Sigmoid colon (tissue), 7 donors: ENCODE measurements around the gene EIF2S3. TPM values are rescaled to one million over a fixed set of nuclear protein-coding genes. Genes with fewer than 3 reads are reported as not detected.
A peak's percentile ranks its signal among the peaks of the same experiment; 100 is the strongest.

Source experiments
- DNase-seq: peaks from one replicate; pipeline ENCODE4 v3.0.0-alpha.2; 2019
- H3K27ac ChIP-seq, 4 donors: fragments of 200-600 bp; sonication (generic); one replicate each; pipeline ENCODE4 v1.5.1; 2016 to 2019; ENCODE audit warnings: mild to moderate bottlenecking in 1 of 4
- H3K27me3 ChIP-seq, 3 donors: fragments of 200-600 bp; sonication (generic); one replicate each; pipeline ENCODE4 v1.5.1; 2019; ENCODE audit warnings: mild to moderate bottlenecking in 1 of 3
- H3K36me3 ChIP-seq, 4 donors: fragments of 200-600 bp; sonication (generic); one replicate each; pipeline ENCODE4 v1.5.1; 2016 to 2019
- H3K4me1 ChIP-seq, 4 donors: fragments of 200-600 bp; sonication (generic); one replicate each; pipeline ENCODE4 v1.5.1; 2017 to 2019
- H3K4me3 ChIP-seq, 4 donors: fragments of 200-600 bp; sonication (generic); one replicate each; pipeline ENCODE4 v1.5.1; 2017 to 2019; ENCODE audit warnings: mild to moderate bottlenecking in 2 of 4, moderate library complexity in 1 of 4
- H3K9me3 ChIP-seq, 4 donors: fragments of 200-600 bp in 3 of 4; sonication (generic) in 3 of 4; one replicate each; pipeline versions ENCODE4 v1.5.1 to v1.6.1; 2013 to 2019
- EP300 ChIP-seq, 4 donors: sonication (generic); formaldehyde crosslinking; IDR thresholded peaks; one replicate each; pipeline ENCODE4 v1.6.1; 2017; ENCODE audit warnings: antibody characterized with exemption in 4 of 4
- POLR2A ChIP-seq, 2 donors: fragments of 450-650 bp; IDR thresholded peaks; one replicate each; pipeline ENCODE4 v1.6.1; 2016; ENCODE audit warnings: antibody characterized with exemption in 2 of 2, mild to moderate bottlenecking in 2 of 2, moderate library complexity in 2 of 2
- POLR2AphosphoS5 ChIP-seq, 4 donors: sonication (generic); formaldehyde crosslinking; IDR thresholded peaks; one replicate each; pipeline ENCODE4 v1.6.1; 2017; ENCODE audit warnings: antibody characterized with exemption in 4 of 4
- WGBS, 2 donors: extraction: QIAGEN DNeasy Blood & Tissue Kit; methylation state at CpG; one replicate each; pipeline ENCODE4 v1.1.7; 2013; 5-methylcytosine and 5-hydroxymethylcytosine counted together
- intact Hi-C: fragments of 100-400 bp; cut with DNase I; formaldehyde crosslinking; loops from one replicate; pipeline ENCODE4 v1.15.1; 2023
- polyA plus RNA-seq, 3 donors: library from polyadenylated mRNA; stranded (reverse); fragments of 200-250 nt; gene quantifications; one replicate each; pipeline ENCODE4 v1.2.3, GENCODE V29; 2013
- total RNA-seq, 4 donors: library from RNA; depleted of rRNA; stranded (reverse); fragments of >200 nt; gene quantifications; one replicate each; pipeline ENCODE4 v1.1.0, GENCODE V29; 2016
- TF ChIP-seq, protein P1 (sequence below), 4 experiments: fragments of 450-650 bp in 3 of 4; fragments of 200-600 bp in 1 of 4; IDR thresholded peaks; one replicate each; pipeline ENCODE4 v1.5.1; 2016 to 2019; ENCODE audit warnings: antibody characterized with exemption in 4 of 4, mild to moderate bottlenecking in 3 of 4, moderate library complexity in 2 of 4
- donor health status: healthy with polysubstance abuse.
- donor health status: Bipolar disorder and iron deficiency.
- donor health status: healthy.

EIF2S3 gene
- total and polyA plus RNA-seq, 7 donors = 73.5 to 222 (median 134) TPM

GRCh38 chrX:24110069-24110468 lies 55.3 kb downstream of the EIF2S3 start:
- TF ChIP-seq EP300 (IDR thresholded peaks at IDR 0.05) (no peak), POLR2AphosphoS5 (IDR thresholded peaks at IDR 0.05) (no peak), POLR2A (IDR thresholded peaks at IDR 0.05) (no peak)
- TF ChIP-seq, protein P1, sequence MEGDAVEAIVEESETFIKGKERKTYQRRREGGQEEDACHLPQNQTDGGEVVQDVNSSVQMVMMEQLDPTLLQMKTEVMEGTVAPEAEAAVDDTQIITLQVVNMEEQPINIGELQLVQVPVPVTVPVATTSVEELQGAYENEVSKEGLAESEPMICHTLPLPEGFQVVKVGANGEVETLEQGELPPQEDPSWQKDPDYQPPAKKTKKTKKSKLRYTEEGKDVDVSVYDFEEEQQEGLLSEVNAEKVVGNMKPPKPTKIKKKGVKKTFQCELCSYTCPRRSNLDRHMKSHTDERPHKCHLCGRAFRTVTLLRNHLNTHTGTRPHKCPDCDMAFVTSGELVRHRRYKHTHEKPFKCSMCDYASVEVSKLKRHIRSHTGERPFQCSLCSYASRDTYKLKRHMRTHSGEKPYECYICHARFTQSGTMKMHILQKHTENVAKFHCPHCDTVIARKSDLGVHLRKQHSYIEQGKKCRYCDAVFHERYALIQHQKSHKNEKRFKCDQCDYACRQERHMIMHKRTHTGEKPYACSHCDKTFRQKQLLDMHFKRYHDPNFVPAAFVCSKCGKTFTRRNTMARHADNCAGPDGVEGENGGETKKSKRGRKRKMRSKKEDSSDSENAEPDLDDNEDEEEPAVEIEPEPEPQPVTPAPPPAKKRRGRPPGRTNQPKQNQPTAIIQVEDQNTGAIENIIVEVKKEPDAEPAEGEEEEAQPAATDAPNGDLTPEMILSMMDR (IDR thresholded peaks at IDR 0.05) = no peak
- Histone ChIP-seq H3K4me1 (peaks cover 0 to 17% (median 0%) of the 10 kb centered on the region in 4 donors), H3K9me3 (no peaks in the 10 kb centered on the region), H3K4me3 (no peak overlapping the region), H3K36me3 (no peaks in the 10 kb centered on the region), H3K27me3 (no peaks in the 10 kb centered on the region), H3K27ac (peak overlapping the region in 1 of 4 donors; percentile 28)
- intact Hi-C loops = no loop called here
- WGBS, 2 donors = 82 to 88% methylated on average over 2 of the region's 2 CpGs
- no peak for DNase-seq

DNA sequence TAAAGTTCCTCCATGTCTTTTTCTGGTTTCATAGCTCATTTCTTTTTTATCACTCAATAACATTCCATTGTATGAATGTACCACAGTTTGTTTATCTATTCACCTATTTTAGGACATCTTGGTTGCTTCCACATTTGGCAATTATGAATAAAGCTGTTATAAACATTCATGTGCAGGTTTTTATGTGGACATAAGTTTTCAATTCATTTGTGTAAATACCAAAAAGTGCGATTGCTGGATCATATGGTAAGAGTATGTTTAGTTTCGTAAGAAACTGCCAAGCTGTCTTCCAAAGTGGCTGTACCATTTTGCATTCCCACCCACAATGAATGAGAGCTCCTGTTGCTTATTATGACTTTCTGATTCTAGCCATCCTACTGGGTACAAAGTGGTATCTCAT lies 58.4 kb downstream of the EIF2S3 start:
- no peak for DNase-seq
- Histone ChIP-seq H3K4me3 (no peak overlapping the region), H3K27me3 (no peaks in the 10 kb centered on the region), H3K9me3 (no peaks in the 10 kb centered on the region), H3K4me1 (peaks cover 0 to 31% (median 6%) of the 10 kb centered on the region in 4 donors), H3K36me3 (no peaks in the 10 kb centered on the region), H3K27ac (peak overlapping the region in 2 of 4 donors; percentile 10 to 44)
- no peak for TF ChIP-seq EP300 (IDR thresholded peaks at IDR 0.05)
- TF ChIP-seq POLR2AphosphoS5 (IDR thresholded peaks at IDR 0.05) = peak in 1 of 4 donors; percentile 29
- intact Hi-C loops = no loop called here
- 85 to 89% methylated on average over 2 of the region's 2 CpGs for WGBS, 2 donors

- WGBS, 2 donors = 8 to 61% methylated on average over 3 of the region's 3 CpGs
- Histone ChIP-seq H3K27me3 (no peaks in the 10 kb centered on the region), H3K4me3 (peak overlapping the region in 2 of 4 donors; percentile 11 to 19), H3K4me1 (peaks cover 0 to 28% (median 6%) of the 10 kb centered on the region in 4 donors), H3K27ac (peak overlapping the region; percentile 22 to 78 (median 70)), H3K9me3 (no peaks in the 10 kb centered on the region), H3K36me3 (no peaks in the 10 kb centered on the region)
- DNase-seq = peak; percentile 71
- intact Hi-C loops = no loop called here
- TF ChIP-seq, protein P1 (IDR thresholded peaks at IDR 0.05) = no peak
- TF ChIP-seq POLR2AphosphoS5 (IDR thresholded peaks at IDR 0.05) = peak in 1 of 4 donors; percentile 23
These were observed 62.5 kb downstream of the EIF2S3 start for GRCh38 chrX:24117258-24117657.

- Histone ChIP-seq H3K36me3 (no peaks in the 10 kb centered on the region), H3K27ac (no peak overlapping the region), H3K4me1 (peaks cover 0 to 12% (median 0%) of the 10 kb centered on the region in 4 donors), H3K27me3 (no peaks in the 10 kb centered on the region), H3K4me3 (no peak overlapping the region), H3K9me3 (no peaks in the 10 kb centered on the region)
- TF ChIP-seq, protein P1 (IDR thresholded peaks at IDR 0.05) = no peak
- TF ChIP-seq EP300 (IDR thresholded peaks at IDR 0.05) = no peak
- TF ChIP-seq POLR2AphosphoS5 (IDR thresholded peaks at IDR 0.05) = no peak
- no peak for TF ChIP-seq POLR2A (IDR thresholded peaks at IDR 0.05)
- no peak for DNase-seq
- WGBS, 2 donors = 14 to 64% methylated on average over 4 of the region's 4 CpGs
- intact Hi-C loops = no loop called here
These were observed 69.6 kb downstream of the EIF2S3 start for GRCh38 chrX:24124244-24124799.

DNA sequence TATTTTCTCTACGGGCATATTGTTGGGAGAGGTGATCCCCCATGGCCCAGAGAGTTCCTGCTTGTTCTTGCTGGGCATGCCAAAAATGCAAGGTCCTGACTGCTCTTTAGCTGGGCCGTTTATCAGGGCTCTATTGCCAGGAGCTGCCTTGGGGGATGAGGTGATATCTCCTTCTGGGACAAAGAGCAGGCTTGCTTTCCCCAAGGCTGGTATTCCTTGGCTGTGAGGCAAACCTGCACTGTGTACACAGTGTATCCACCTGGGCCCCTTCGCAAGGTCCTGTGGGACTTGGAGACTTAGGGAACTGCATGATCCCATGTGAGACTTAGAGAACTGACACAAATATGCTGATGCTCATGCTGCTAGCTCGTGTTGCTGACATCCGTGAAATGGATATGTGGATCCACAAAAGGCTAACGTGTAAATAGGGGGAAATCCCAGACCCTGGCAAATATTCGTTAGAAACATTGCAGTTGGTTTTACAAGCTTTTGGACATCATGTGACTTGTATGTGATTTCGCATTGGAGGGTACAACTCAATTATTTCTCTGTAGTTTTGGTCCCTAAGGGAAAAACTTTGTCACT lies 70.4 kb downstream of the EIF2S3 start:
- H3K4me1 ChIP-seq = peaks cover 0 to 12% (median 0%) of the 10 kb centered on the region in 4 donors

More for the DNA sequence above, 70.4 kb downstream of the EIF2S3 start:
- H3K4me3 ChIP-seq = no peak overlapping the region
- H3K9me3 ChIP-seq = no peaks in the 10 kb centered on the region
- WGBS, 2 donors = 45 to 68% methylated on average over 8 of the region's 8 CpGs
- TF ChIP-seq, protein P1 (IDR thresholded peaks at IDR 0.05) = no peak
- TF ChIP-seq EP300 (IDR thresholded peaks at IDR 0.05) = no peak
- no peak for TF ChIP-seq POLR2AphosphoS5 (IDR thresholded peaks at IDR 0.05)
- peak overlapping the region in 2 of 4 donors; percentile 6 to 20 for H3K27ac ChIP-seq
- no peaks in the 10 kb centered on the region for H3K27me3 ChIP-seq
- no peak for DNase-seq
- intact Hi-C loops = no loop called here
- no peaks in the 10 kb centered on the region for H3K36me3 ChIP-seq

Other genes with a start within 250 kb of the EIF2S3 start
- 10 to 100 TPM in 1 of 4 donors, 1 to 10 TPM in 3; 6.1 to 10.2 (median 8.3) TPM for gene APOO, start 147.0 kb upstream of the EIF2S3 start, total RNA-seq
- gene APOO, start 147.0 kb upstream of the EIF2S3 start, polyA plus RNA-seq = 10 to 100 TPM; 17.4 to 27.0 (median 22.3) TPM
- gene CXorf58, start 146.9 kb upstream of the EIF2S3 start, total RNA-seq = not detected
- under 1 TPM in 1 of 3 donors, not detected in 2; 0.03 TPM for gene CXorf58, start 146.9 kb upstream of the EIF2S3 start, polyA plus RNA-seq
- gene KLHL15, start 27.8 kb upstream of the EIF2S3 start, total RNA-seq = 10 to 100 TPM in 2 of 4 donors, 1 to 10 TPM in 2; 8.0 to 15.1 (median 10.0) TPM
- 1 to 10 TPM in 1 of 3 donors, under 1 TPM in 2; 0.60 to 2.0 (median 0.92) TPM for gene KLHL15, start 27.8 kb upstream of the EIF2S3 start, polyA plus RNA-seq
- gene ZFX, start 94.8 kb downstream of the EIF2S3 start, total RNA-seq = 10 to 100 TPM; 56.7 to 81.6 (median 62.0) TPM
- 1 to 10 TPM; 4.4 to 7.8 (median 6.9) TPM for gene ZFX, start 94.8 kb downstream of the EIF2S3 start, polyA plus RNA-seq